GM19043 (cell line): ENCODE data around the gene TBC1D7.

Experiments used
- ATAC-seq: cut with Tn5 transposase; IDR thresholded peaks from one replicate; pipeline ENCODE4 v1.9.1; 2021; ENCODE audit warnings: low read depth; ENCODE audit not compliant: unreplicated experiment

TBC1D7 gene

GRCh38 chr6:13328076-13328874, at the start of gene TBC1D7:
Gene TBC1D7, minus strand, starts transcription at chr6:13328537. Its CDS starts 1,639 bp downstream, at chr6:13326898.
- ATAC-seq = peak; percentile 79

DNA sequence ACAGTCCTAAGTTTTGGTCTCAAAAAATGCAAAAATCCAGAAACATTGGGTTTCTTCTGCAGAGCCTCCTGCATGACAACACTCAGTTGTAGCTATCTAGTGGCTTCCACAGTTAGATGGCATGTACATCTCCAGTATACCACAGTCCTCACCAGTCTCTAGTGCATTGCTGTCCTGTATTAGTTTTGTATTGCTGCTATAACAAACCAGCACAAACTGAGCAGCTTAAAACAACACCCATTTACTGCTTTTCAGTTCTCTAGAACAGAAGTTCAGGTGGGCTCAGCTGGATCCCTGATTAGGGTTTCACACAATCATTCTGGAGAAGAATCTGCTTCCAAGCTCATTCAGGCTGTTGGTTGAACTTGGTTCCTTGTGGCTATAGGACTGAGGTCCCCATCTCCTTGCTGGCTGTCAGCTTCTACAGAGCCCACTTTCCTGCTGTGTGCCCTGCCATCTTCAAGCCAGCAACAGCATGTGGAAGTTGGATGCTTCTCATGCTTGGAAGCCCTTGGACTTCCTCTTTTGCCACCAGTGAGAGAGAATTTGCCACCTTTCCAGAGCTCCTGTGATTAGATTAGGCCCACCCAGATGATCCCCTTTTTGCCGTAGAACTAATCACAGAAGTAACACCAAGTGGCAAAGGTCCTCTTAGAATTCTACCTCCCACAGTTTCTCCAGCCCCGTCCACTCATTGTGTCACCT, 48.9 kb upstream of the TBC1D7 start:
- no peak for ATAC-seq

- peak; percentile 75 for ATAC-seq
Observed at GRCh38 chr6:13375360-13375878, 47.1 kb upstream of the TBC1D7 start.

- ATAC-seq = no peak
Observed at GRCh38 chr6:13373919-13374318, 45.6 kb upstream of the TBC1D7 start.

DNA sequence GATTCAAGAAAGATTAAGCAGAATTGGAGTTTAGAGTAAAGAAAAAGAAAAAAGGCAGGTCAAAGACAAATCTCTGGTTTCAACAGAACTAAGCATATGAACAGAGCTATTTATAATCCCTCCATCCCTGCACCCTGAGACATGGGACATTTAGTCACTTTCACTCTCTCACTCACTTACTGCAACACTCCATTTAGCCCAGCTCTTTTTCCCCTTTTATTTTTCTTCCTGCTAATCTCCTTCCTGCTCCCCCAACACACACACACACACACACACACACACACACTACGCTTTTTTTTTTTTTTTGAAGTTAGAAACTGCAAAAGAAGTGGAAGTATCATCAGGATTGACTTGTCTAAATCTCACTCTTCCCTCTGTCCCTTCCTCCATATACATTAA, 45.1 kb upstream of the TBC1D7 start:
- no peak for ATAC-seq

DNA sequence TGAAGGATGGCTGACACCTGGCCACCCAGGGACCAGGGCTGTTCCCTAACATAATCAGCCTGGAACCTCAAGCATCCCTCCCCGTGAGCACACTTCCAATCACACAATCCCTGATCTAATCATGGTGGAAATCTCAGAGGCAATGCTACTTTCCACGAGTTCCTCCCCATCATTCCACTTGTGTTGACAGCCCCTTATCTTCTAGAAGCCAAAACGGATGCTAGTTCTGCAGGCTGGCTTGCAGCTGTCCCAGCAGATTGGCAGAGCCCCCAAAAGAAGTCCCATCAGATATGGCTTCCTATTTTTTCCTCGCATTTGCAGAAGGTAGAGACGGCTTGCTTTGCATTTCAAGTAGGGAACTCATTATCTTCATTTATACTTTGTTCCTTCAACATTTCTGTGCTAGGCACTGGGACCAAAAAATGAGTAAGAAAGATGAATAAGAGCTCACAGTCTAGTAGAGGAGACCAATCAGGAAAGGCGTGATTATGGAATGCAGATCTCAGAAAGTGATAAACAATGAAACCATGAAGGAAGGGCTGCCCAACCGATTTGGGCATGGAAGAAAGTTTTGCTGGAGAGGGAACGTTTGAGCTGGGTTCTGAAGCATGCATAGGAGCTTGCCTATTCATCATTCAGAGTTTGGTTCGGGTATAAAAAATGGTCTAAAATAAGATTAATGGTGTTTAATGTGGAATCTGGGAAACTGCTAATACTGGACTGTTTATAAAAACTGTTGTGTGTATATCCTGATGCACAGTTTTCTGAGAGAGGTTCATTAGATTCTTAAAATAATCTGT, 44.6 kb upstream of the TBC1D7 start:
- ATAC-seq = no peak

- no peak for ATAC-seq
Observed at GRCh38 chr6:13372076-13372475, 43.7 kb upstream of the TBC1D7 start.

DNA sequence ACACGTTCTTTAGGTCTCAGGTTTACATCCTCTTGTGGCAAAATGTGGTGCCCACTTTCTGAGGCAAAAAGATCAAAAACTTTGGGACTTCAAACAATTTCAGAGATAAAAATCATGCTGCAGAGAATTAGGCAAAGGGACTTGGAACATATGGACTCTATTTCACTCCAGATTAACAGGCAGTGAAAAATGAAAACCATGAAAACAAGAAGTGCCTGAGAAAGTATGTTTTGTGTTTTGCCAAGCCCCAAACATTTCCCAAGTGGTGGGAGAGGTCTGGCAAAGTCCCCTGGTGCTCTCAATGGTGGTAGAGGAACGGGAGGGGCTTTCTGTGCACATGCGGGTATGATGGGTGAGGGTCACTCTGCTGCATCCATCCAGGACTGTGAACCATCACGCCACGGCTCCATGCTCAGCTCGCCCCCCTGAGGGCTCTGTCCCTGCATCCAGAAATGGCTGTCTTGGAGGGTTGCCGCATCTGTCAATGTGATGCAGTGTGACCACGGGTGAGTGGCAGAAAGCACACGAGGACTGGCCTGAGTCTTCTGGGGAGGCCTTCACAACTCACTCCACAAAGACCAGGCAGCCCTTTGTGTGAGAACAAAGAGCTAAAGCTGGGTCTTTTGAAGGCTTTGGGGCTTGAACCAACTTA, 43.2 kb upstream of the TBC1D7 start:
- ATAC-seq = no peak

GRCh38 chr6:13370623-13371022, 42.3 kb upstream of the TBC1D7 start:
- ATAC-seq = no peak

- no peak for ATAC-seq
Observed at GRCh38 chr6:13369591-13369990, 41.3 kb upstream of the TBC1D7 start.

- no peak for ATAC-seq
Observed at GRCh38 chr6:13368731-13369115, 40.4 kb upstream of the TBC1D7 start.

DNA sequence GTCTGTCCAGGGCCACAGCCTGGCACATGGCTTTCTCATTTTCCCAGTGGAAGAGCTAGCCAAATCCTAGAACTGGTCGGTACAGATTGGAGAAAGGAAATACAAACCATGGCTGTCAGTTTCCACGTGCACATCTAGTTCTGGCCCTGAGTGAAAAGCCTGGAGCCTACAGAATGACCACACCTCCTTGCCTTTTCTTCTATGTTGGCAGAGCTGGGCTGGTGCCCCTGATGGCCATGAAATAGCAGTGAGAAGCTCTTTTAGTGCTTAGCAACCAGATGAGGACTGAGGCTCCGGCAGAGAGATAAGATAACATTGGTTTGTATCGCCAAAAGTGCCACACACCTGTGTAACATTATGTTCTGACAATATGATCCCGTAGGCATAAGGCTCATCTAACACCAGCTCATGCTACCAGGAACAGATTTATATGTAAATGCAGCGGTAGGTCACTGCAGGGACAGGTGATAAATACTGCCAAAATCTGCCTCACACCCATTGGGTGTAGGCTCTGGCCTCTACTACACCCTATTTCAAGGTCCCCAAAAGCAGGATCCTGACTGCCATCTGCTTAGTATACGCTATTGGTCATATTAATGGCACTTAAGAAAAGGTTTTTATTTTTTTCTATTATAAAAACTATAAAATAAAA, 39.9 kb upstream of the TBC1D7 start:
- ATAC-seq = no peak

- no peak for ATAC-seq
Observed at GRCh38 chr6:13367396-13367795, 39.1 kb upstream of the TBC1D7 start.

GRCh38 chr6:13365320-13365719, 37.0 kb upstream of the TBC1D7 start:
- no peak for ATAC-seq

- ATAC-seq = no peak
Observed at GRCh38 chr6:13364842-13365241, 36.5 kb upstream of the TBC1D7 start.

- no peak for ATAC-seq
Observed at GRCh38 chr6:13362412-13362811, 34.1 kb upstream of the TBC1D7 start.

- ATAC-seq = no peak
Observed at GRCh38 chr6:13360671-13361540, 32.6 kb upstream of the TBC1D7 start.

GRCh38 chr6:13359287-13359686, 30.9 kb upstream of the TBC1D7 start:
- ATAC-seq = no peak

GRCh38 chr6:13358511-13358910, 30.2 kb upstream of the TBC1D7 start:
- no peak for ATAC-seq
